ENCODE data around the gene ARSG.

- TF ChIP-seq CTCF (IDR thresholded peaks at IDR 0.05), result no peak
- no peak for TF ChIP-seq POLR2A (IDR thresholded peaks at IDR 0.05)
Measured at GRCh38 chr17:68344701-68345136, 53.4 kb downstream of the ARSG start.
